ENCODE data around the gene EBPL. TPM values are rescaled to one million over a fixed set of nuclear protein-coding genes. Genes with fewer than 3 reads are reported as not detected.
A peak's percentile ranks its signal among the peaks of the same experiment; 100 is the strongest.

Gene EBPL
- total RNA-seq, 1 experiment from 2014 or later: 114 TPM

- no peak for DNase-seq (ENCODE audit: low read depth, low spot score)
- in situ Hi-C loops (cut with HindIII; ENCODE audit: low pct_unique_long_range_greater_than_20kb, low sequenced_read_pairs): no loop called here
These were observed 9.3 kb downstream of the EBPL start for GRCh38 chr13:49681842-49682435.

GRCh38 chr13:49679246-49679645 is 12.0 kb downstream of the EBPL start:
- peak; percentile 51 for DNase-seq (ENCODE audit: low read depth, low spot score)
- in situ Hi-C loops (cut with HindIII; ENCODE audit: low pct_unique_long_range_greater_than_20kb, low sequenced_read_pairs): no loop called here

- in situ Hi-C loops (cut with HindIII; ENCODE audit: low pct_unique_long_range_greater_than_20kb, low sequenced_read_pairs): no loop called here
- DNase-seq (ENCODE audit: low read depth, low spot score): no peak
These were observed 12.9 kb downstream of the EBPL start for GRCh38 chr13:49678191-49678914.

- in situ Hi-C loops (cut with HindIII; ENCODE audit: low pct_unique_long_range_greater_than_20kb, low sequenced_read_pairs): no loop called here
- no peak for DNase-seq (ENCODE audit: low read depth, low spot score)
These were observed 14.5 kb downstream of the EBPL start for GRCh38 chr13:49676581-49677298.

GRCh38 chr13:49670828-49671227 is 20.5 kb downstream of the EBPL start:
- no peak for DNase-seq (ENCODE audit: low read depth, low spot score)
- in situ Hi-C loops (cut with HindIII; ENCODE audit: low pct_unique_long_range_greater_than_20kb, low sequenced_read_pairs): no loop called here

- in situ Hi-C loops (cut with HindIII; ENCODE audit: low pct_unique_long_range_greater_than_20kb, low sequenced_read_pairs): no loop called here
- peak; percentile 82 for DNase-seq (ENCODE audit: low read depth, low spot score)
These were observed 21.5 kb downstream of the EBPL start for GRCh38 chr13:49669735-49670309.

GRCh38 chr13:49667773-49668172 is 23.5 kb downstream of the EBPL start:
- in situ Hi-C loops (cut with HindIII; ENCODE audit: low pct_unique_long_range_greater_than_20kb, low sequenced_read_pairs): no loop called here
- DNase-seq (ENCODE audit: low read depth, low spot score): no peak

GRCh38 chr13:49664606-49665005 is 26.7 kb downstream of the EBPL start:
- in situ Hi-C loops (cut with HindIII; ENCODE audit: low pct_unique_long_range_greater_than_20kb, low sequenced_read_pairs): no loop called here
- no peak for DNase-seq (ENCODE audit: low read depth, low spot score)

- in situ Hi-C loops (cut with HindIII; ENCODE audit: low pct_unique_long_range_greater_than_20kb, low sequenced_read_pairs): no loop called here
- no peak for DNase-seq (ENCODE audit: low read depth, low spot score)
These were observed 34.0 kb downstream of the EBPL start for GRCh38 chr13:49657241-49657641.

- in situ Hi-C loops (cut with HindIII; ENCODE audit: low pct_unique_long_range_greater_than_20kb, low sequenced_read_pairs): no loop called here
- peak; percentile 4 for DNase-seq (ENCODE audit: low read depth, low spot score)
These were observed 35.4 kb downstream of the EBPL start for GRCh38 chr13:49655906-49656305.

GRCh38 chr13:49654011-49654410 is 37.3 kb downstream of the EBPL start:
- no peak for DNase-seq (ENCODE audit: low read depth, low spot score)
- in situ Hi-C loops (cut with HindIII; ENCODE audit: low pct_unique_long_range_greater_than_20kb, low sequenced_read_pairs): no loop called here

GRCh38 chr13:49653478-49653877 is 37.8 kb downstream of the EBPL start:
- no peak for DNase-seq (ENCODE audit: low read depth, low spot score)
- in situ Hi-C loops (cut with HindIII; ENCODE audit: low pct_unique_long_range_greater_than_20kb, low sequenced_read_pairs): no loop called here

GRCh38 chr13:49652355-49653305 is 38.7 kb downstream of the EBPL start:
- DNase-seq (ENCODE audit: low read depth, low spot score): peak; percentile 73
- in situ Hi-C loops (cut with HindIII; ENCODE audit: low pct_unique_long_range_greater_than_20kb, low sequenced_read_pairs): no loop called here

GRCh38 chr13:49651570-49652354 is 39.5 kb downstream of the EBPL start:
- DNase-seq (ENCODE audit: low read depth, low spot score): no peak
- in situ Hi-C loops (cut with HindIII; ENCODE audit: low pct_unique_long_range_greater_than_20kb, low sequenced_read_pairs): no loop called here

GRCh38 chr13:49649963-49650312 is 41.3 kb downstream of the EBPL start:
- DNase-seq (ENCODE audit: low read depth, low spot score): no peak
- in situ Hi-C loops (cut with HindIII; ENCODE audit: low pct_unique_long_range_greater_than_20kb, low sequenced_read_pairs): no loop called here

- DNase-seq (ENCODE audit: low read depth, low spot score): peak; percentile 65
- in situ Hi-C loops (cut with HindIII; ENCODE audit: low pct_unique_long_range_greater_than_20kb, low sequenced_read_pairs): no loop called here
These were observed 41.9 kb downstream of the EBPL start for GRCh38 chr13:49649244-49649962.
